GM23338 (cell line): ENCODE measurements around the gene KCND2. TPM values are rescaled to one million over a fixed set of nuclear protein-coding genes. Genes with fewer than 3 reads are reported as not detected.

ENCODE experiments used
- ATAC-seq: fragments of 200-7000 bp; cut with Tn5 transposase; 3 replicates; pipeline ENCODE4 v1.9.1; 2020
- DNase-seq: peaks from one replicate; pipeline ENCODE4 v3.0.0-alpha.2; 2015; ENCODE audit warnings: low spot score
- H2AFZ ChIP-seq: fragments of 200-600 bp; sonication (generic); 2 replicates; pipeline ENCODE4 v1.8.0; 2016; ENCODE audit warnings: antibody characterized with exemption, mild to moderate bottlenecking, moderate library complexity
- H3F3A ChIP-seq: fragments of 200-600 bp; sonication (generic); replicated peaks from 2 replicates; pipeline ENCODE4 v1.8.0; 2017; ENCODE audit warnings: antibody characterized with exemption, mixed run types, low read depth
- H3K27ac ChIP-seq: fragments of 200-600 bp; sonication (generic); 2 replicates; pipeline ENCODE4 v1.6.1; 2016; ENCODE audit warnings: low read depth
- H3K27me3 ChIP-seq: fragments of 200-600 bp; sonication (generic); 2 replicates; pipeline ENCODE4 v1.8.0; 2016; ENCODE audit warnings: mild to moderate bottlenecking, mixed run types, moderate library complexity; ENCODE audit not compliant: insufficient read depth
- H3K36me3 ChIP-seq: fragments of 200-600 bp; sonication (generic); 2 replicates; pipeline ENCODE4 v1.8.0; 2016; ENCODE audit warnings: mild to moderate bottlenecking; ENCODE audit not compliant: insufficient read depth
- H3K4me1 ChIP-seq: fragments of 200-600 bp; sonication (generic); 2 replicates; pipeline ENCODE4 v1.8.0; 2016; ENCODE audit warnings: mild to moderate bottlenecking, moderate library complexity; ENCODE audit not compliant: insufficient read depth
- H3K4me2 ChIP-seq: fragments of 200-600 bp; sonication (generic); 2 replicates; pipeline ENCODE4 v1.7.1; 2017; ENCODE audit warnings: mixed run types
- H3K4me3 ChIP-seq: fragments of 200-600 bp; sonication (generic); 2 replicates; pipeline ENCODE4 v1.6.1; 2016; ENCODE audit warnings: mixed run types
- H3K79me2 ChIP-seq: fragments of 200-600 bp; sonication (generic); replicated peaks from 2 replicates; pipeline ENCODE4 v1.8.0; 2017; ENCODE audit warnings: mild to moderate bottlenecking; ENCODE audit not compliant: insufficient read depth
- H3K9me2 ChIP-seq: fragments of 200-600 bp; sonication (generic); 2 replicates; pipeline ENCODE4 v1.8.0; 2017; ENCODE audit not compliant: insufficient read depth
- H4K20me1 ChIP-seq: fragments of 200-600 bp; sonication (generic); replicated peaks from 2 replicates; pipeline ENCODE4 v1.8.0; 2017; ENCODE audit warnings: mild to moderate bottlenecking; ENCODE audit not compliant: insufficient read depth
- H3K27ac Mint-ChIP-seq: 2 replicates; pipeline ENCODE4 v1.8.0; 2020; ENCODE audit warnings: inconsistent platforms, mild to moderate bottlenecking, moderate library complexity, mixed read lengths
- H3K27me3 Mint-ChIP-seq: 3 replicates; pipeline ENCODE4 v1.8.0; 2022; ENCODE audit warnings: low read depth, mild to moderate bottlenecking, moderate library complexity, mixed read lengths, inconsistent platforms; ENCODE audit not compliant: insufficient read depth, poor library complexity
- H3K36me3 Mint-ChIP-seq: 3 replicates; pipeline ENCODE4 v1.8.0; 2021; ENCODE audit warnings: low read depth, mild to moderate bottlenecking, inconsistent platforms, moderate library complexity, mixed read lengths
- H3K4me1 Mint-ChIP-seq: 3 replicates; pipeline ENCODE4 v1.8.0; 2020; ENCODE audit warnings: mild to moderate bottlenecking, inconsistent platforms, mixed read lengths
- H3K4me3 Mint-ChIP-seq: 3 replicates; pipeline ENCODE4 v1.8.0; 2021; ENCODE audit warnings: moderate library complexity, mild to moderate bottlenecking, inconsistent platforms, mixed read lengths
- H3K9me3 Mint-ChIP-seq: 3 replicates; pipeline ENCODE4 v1.8.0; 2020; ENCODE audit warnings: moderate library complexity, mild to moderate bottlenecking, inconsistent platforms, mixed read lengths
- CREB1 ChIP-seq: fragments of 250-450 bp; sonication (Bioruptor Pico); IDR thresholded peaks from 2 replicates; pipeline ENCODE4 v1.5.0; 2020; ENCODE audit warnings: low read depth, mild to moderate bottlenecking, moderate library complexity
- EZH2phosphoT487 ChIP-seq: fragments of 200-600 bp; sonication (generic); IDR thresholded peaks from one replicate; pipeline ENCODE4 v1.8.1; 2018; ENCODE audit warnings: antibody characterized with exemption; ENCODE audit not compliant: unreplicated experiment
- NANOG ChIP-seq: IDR thresholded peaks from 2 replicates; pipeline ENCODE4 v1.6.1; 2016; ENCODE audit warnings: antibody characterized with exemption, borderline replicate concordance
- POLR2AphosphoS5 ChIP-seq: IDR thresholded peaks from 2 replicates; pipeline ENCODE4 v1.6.1; 2016; ENCODE audit warnings: antibody characterized with exemption, low read depth
- ZNF114 ChIP-seq: fragments of 250-450 bp; sonication (Bioruptor Pico); IDR thresholded peaks from 2 replicates; pipeline ENCODE4 v1.5.0; 2020; ENCODE audit warnings: mild to moderate bottlenecking, moderate library complexity
- polyA plus RNA-seq: library from polyadenylated mRNA; unstranded; fragments of >200 nt; fragmentation: Nextera tagmentation; extraction: Ambion mirVana; gene quantifications from 2 replicates; pipeline ENCODE4 v1.2.1, GENCODE V29; 2016
- total RNA-seq: library from RNA; depleted of rRNA; stranded (reverse); fragments of >200 nt; shearing (Covaris generic); gene quantifications from 2 replicates; pipeline ENCODE4 v1.2.3, GENCODE V29; 2014
- TF ChIP-seq, protein P1 (sequence below): fragments of 250-450 bp; sonication (Bioruptor Pico); IDR thresholded peaks from 2 replicates; pipeline ENCODE4 v1.5.0; 2020; ENCODE audit warnings: mild to moderate bottlenecking, moderate library complexity

The KCND2 gene
- total and polyA plus RNA-seq, 2 experiments from 2014 or later, result 7.1 to 15.6 TPM

DNA sequence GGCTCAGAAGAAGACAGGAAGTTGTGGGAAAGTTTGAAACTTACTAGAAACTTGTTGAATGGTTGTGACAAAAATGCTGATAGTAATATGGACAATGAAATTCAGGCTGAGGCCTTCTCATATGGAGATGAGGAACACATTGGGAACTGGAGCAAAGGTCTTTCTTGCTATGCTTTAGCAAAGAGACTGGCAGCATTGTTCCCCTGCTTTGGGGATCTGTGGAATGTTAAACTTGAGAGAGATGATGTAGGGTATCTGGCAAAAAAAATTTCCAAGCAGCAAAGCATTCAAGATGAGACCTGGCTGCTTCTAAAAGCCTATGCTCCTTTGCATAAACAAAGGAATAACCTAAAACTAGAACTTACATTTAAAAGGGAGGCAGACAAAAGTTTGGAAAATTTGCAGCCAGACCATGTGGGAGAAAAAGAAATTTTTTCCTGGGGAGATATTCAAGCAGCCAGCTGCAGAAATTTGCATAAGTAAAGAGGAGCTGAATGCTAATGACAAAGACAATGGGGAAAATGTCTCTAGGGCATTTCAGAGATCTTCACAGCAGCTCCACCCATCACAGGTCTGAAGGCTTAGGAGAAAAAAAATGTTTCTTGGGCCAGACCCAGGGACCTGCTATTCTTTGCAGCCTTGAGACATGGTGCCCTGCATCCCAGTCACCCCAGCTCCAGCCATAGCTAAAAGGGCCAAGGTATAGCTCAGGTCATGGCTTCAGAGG lies 16.5 kb upstream of the KCND2 start:
- no peaks in the 10 kb centered on the region for H3K27me3 ChIP-seq
- Mint-ChIP-seq H3K4me1 (peaks cover 3% of the 10 kb centered on the region; the same call in 1 of the 3 replicates), H3K4me3 (no peak overlapping the region), H3K9me3 (peaks cover 41% of the 10 kb centered on the region), H3K27me3 (peaks cover 7% of the 10 kb centered on the region), H3K27ac (no peak overlapping the region), H3K36me3 (peaks cover 41% of the 10 kb centered on the region)
- peaks cover 6% of the 10 kb centered on the region; the same call in 1 of the 2 replicates for H3K36me3 ChIP-seq
- H3K4me2 ChIP-seq, result no peak overlapping the region
- H3K4me1 ChIP-seq, result no peaks in the 10 kb centered on the region; the same call in 1 of the 2 replicates
- no peak overlapping the region for H3K4me3 ChIP-seq
- ATAC-seq (no peak), DNase-seq (peak; percentile 30)
- no peaks in the 10 kb centered on the region; the same call in 1 of the 2 replicates for H3F3A ChIP-seq
- H4K20me1 ChIP-seq, result no peaks in the 10 kb centered on the region
- no peak overlapping the region for H2AFZ ChIP-seq
- TF ChIP-seq CREB1 (CRISPR knock-in tag) (no peak), ZNF114 (CRISPR knock-in tag) (no peak), POLR2AphosphoS5 (no peak), NANOG (no peak), EZH2phosphoT487 (no peak)
- TF ChIP-seq, protein P1, sequence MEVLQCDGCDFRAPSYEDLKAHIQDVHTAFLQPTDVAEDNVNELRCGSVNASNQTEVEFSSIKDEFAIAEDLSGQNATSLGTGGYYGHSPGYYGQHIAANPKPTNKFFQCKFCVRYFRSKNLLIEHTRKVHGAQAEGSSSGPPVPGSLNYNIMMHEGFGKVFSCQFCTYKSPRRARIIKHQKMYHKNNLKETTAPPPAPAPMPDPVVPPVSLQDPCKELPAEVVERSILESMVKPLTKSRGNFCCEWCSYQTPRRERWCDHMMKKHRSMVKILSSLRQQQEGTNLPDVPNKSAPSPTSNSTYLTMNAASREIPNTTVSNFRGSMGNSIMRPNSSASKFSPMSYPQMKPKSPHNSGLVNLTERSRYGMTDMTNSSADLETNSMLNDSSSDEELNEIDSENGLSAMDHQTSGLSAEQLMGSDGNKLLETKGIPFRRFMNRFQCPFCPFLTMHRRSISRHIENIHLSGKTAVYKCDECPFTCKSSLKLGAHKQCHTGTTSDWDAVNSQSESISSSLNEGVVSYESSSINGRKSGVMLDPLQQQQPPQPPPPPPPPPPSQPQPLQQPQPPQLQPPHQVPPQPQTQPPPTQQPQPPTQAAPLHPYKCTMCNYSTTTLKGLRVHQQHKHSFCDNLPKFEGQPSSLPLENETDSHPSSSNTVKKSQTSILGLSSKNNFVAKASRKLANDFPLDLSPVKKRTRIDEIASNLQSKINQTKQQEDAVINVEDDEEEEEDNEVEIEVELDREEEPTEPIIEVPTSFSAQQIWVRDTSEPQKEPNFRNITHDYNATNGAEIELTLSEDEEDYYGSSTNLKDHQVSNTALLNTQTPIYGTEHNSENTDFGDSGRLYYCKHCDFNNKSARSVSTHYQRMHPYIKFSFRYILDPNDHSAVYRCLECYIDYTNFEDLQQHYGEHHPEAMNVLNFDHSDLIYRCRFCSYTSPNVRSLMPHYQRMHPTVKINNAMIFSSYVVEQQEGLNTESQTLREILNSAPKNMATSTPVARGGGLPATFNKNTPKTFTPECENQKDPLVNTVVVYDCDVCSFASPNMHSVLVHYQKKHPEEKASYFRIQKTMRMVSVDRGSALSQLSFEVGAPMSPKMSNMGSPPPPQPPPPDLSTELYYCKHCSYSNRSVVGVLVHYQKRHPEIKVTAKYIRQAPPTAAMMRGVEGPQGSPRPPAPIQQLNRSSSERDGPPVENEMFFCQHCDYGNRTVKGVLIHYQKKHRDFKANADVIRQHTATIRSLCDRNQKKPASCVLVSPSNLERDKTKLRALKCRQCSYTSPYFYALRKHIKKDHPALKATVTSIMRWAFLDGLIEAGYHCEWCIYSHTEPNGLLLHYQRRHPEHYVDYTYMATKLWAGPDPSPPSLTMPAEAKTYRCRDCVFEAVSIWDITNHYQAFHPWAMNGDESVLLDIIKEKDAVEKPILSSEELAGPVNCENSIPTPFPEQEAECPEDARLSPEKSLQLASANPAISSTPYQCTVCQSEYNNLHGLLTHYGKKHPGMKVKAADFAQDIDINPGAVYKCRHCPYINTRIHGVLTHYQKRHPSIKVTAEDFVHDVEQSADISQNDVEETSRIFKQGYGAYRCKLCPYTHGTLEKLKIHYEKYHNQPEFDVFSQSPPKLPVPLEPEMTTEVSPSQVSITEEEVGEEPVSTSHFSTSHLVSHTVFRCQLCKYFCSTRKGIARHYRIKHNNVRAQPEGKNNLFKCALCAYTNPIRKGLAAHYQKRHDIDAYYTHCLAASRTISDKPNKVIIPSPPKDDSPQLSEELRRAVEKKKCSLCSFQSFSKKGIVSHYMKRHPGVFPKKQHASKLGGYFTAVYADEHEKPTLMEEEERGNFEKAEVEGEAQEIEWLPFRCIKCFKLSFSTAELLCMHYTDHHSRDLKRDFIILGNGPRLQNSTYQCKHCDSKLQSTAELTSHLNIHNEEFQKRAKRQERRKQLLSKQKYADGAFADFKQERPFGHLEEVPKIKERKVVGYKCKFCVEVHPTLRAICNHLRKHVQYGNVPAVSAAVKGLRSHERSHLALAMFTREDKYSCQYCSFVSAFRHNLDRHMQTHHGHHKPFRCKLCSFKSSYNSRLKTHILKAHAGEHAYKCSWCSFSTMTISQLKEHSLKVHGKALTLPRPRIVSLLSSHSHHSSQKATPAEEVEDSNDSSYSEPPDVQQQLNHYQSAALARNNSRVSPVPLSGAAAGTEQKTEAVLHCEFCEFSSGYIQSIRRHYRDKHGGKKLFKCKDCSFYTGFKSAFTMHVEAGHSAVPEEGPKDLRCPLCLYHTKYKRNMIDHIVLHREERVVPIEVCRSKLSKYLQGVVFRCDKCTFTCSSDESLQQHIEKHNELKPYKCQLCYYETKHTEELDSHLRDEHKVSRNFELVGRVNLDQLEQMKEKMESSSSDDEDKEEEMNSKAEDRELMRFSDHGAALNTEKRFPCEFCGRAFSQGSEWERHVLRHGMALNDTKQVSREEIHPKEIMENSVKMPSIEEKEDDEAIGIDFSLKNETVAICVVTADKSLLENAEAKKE (CRISPR knock-in tag), result peak; percentile 54; the same call in 1 of the 2 replicates
- peak overlapping the region; percentile 89 for H3K27ac ChIP-seq
- H3K9me2 ChIP-seq, result no peaks in the 10 kb centered on the region; the same call in 1 of the 2 replicates
- H3K79me2 ChIP-seq, result no peaks in the 10 kb centered on the region
